ENCODE data around the gene AKAP13. TPM values are rescaled to one million over a fixed set of nuclear protein-coding genes. Genes with fewer than 3 reads are reported as not detected.

Gene AKAP13
- total RNA-seq, 4 donors from 2014 or later = 128 to 460 (median 243) TPM

GRCh38 chr15:85757073-85757938, 376.9 kb downstream of the AKAP13 start:
- H3K4me1 ChIP-seq = no peaks in the 10 kb centered on the region
- H3K27me3 ChIP-seq = no peaks in the 10 kb centered on the region
- peak in 1 of 2 donors; percentile 59 for DNase-seq
- TF ChIP-seq, protein P1, sequence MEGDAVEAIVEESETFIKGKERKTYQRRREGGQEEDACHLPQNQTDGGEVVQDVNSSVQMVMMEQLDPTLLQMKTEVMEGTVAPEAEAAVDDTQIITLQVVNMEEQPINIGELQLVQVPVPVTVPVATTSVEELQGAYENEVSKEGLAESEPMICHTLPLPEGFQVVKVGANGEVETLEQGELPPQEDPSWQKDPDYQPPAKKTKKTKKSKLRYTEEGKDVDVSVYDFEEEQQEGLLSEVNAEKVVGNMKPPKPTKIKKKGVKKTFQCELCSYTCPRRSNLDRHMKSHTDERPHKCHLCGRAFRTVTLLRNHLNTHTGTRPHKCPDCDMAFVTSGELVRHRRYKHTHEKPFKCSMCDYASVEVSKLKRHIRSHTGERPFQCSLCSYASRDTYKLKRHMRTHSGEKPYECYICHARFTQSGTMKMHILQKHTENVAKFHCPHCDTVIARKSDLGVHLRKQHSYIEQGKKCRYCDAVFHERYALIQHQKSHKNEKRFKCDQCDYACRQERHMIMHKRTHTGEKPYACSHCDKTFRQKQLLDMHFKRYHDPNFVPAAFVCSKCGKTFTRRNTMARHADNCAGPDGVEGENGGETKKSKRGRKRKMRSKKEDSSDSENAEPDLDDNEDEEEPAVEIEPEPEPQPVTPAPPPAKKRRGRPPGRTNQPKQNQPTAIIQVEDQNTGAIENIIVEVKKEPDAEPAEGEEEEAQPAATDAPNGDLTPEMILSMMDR (IDR thresholded peaks at IDR 0.05) = no peak
- no peak for TF ChIP-seq POLR2A (IDR thresholded peaks at IDR 0.05)
- H3K9me3 ChIP-seq = no peaks in the 10 kb centered on the region
- no peak overlapping the region for H3K4me3 ChIP-seq
- peak overlapping the region in 1 of 2 donors; percentile 1 for H3K27ac ChIP-seq
- no peaks in the 10 kb centered on the region for H3K36me3 ChIP-seq
- intact Hi-C loops (cut with DNase I; ENCODE audit: low total_unique reads) = no loop called here

DNA sequence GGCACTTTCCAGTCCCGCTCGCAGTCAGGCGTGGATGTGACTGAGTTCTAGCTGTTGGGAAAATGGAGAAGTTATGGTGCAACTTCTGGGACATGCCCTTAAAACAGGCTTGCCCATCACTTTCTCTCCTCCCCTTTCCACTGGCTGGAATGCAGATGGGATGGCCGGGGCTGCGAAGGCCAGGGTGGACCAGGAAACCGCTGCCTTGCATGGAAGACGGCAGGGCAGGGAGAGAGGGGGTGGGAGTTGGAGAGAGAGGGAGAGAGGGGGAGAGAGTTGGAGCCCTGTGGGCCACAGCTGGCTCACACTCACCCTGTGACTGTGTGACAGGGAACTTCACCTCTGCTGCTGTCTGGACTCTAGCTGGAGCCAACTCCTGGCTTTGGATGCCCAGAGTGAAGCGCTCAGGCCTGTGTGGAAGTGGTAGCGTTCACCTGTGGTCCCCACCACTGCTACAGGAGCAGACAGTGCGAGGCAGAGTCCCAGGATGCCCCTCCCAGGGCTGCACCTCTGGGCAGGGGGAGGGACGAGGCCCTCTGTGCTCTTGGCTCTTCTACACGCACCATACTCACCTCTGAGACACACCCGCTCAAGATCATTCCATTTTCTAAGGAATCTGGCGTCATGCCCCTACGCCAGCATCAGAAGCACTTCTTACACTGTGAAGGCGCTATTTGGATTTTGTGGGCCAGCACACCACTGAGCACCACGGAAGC, 377.7 kb downstream of the AKAP13 start:
- Histone ChIP-seq H3K4me1 (no peaks in the 10 kb centered on the region), H3K36me3 (no peaks in the 10 kb centered on the region), H3K27me3 (no peaks in the 10 kb centered on the region), H3K4me3 (no peak overlapping the region), H3K27ac (peak overlapping the region; percentile 1 to 12), H3K9me3 (no peaks in the 10 kb centered on the region)
- TF ChIP-seq, protein P1 (IDR thresholded peaks at IDR 0.05) = no peak
- TF ChIP-seq POLR2A (IDR thresholded peaks at IDR 0.05) = no peak
- intact Hi-C loops (cut with DNase I; ENCODE audit: low total_unique reads) = no loop called here
- DNase-seq = no peak

GRCh38 chr15:85758655-85758978, 378.2 kb downstream of the AKAP13 start:
- no peak overlapping the region for H3K27ac ChIP-seq
- no peaks in the 10 kb centered on the region for H3K9me3 ChIP-seq
- H3K4me1 ChIP-seq = no peaks in the 10 kb centered on the region
- H3K27me3 ChIP-seq = no peaks in the 10 kb centered on the region
- no peak overlapping the region for H3K4me3 ChIP-seq
- intact Hi-C loops (cut with DNase I; ENCODE audit: low total_unique reads) = no loop called here
- TF ChIP-seq, protein P1 (IDR thresholded peaks at IDR 0.05) = no peak
- no peak for TF ChIP-seq POLR2A (IDR thresholded peaks at IDR 0.05)
- H3K36me3 ChIP-seq = no peaks in the 10 kb centered on the region
- DNase-seq = no peak

- Histone ChIP-seq H3K4me1 (no peaks in the 10 kb centered on the region), H3K4me3 (no peak overlapping the region), H3K27me3 (no peaks in the 10 kb centered on the region), H3K27ac (no peak overlapping the region), H3K36me3 (no peaks in the 10 kb centered on the region), H3K9me3 (no peaks in the 10 kb centered on the region)
- TF ChIP-seq POLR2A (IDR thresholded peaks at IDR 0.05) = no peak
- TF ChIP-seq, protein P1 (IDR thresholded peaks at IDR 0.05) = no peak
- intact Hi-C loops (cut with DNase I; ENCODE audit: low total_unique reads) = no loop called here
- no peak for DNase-seq
Observed at GRCh38 chr15:85759376-85759775, 379.0 kb downstream of the AKAP13 start.

DNA sequence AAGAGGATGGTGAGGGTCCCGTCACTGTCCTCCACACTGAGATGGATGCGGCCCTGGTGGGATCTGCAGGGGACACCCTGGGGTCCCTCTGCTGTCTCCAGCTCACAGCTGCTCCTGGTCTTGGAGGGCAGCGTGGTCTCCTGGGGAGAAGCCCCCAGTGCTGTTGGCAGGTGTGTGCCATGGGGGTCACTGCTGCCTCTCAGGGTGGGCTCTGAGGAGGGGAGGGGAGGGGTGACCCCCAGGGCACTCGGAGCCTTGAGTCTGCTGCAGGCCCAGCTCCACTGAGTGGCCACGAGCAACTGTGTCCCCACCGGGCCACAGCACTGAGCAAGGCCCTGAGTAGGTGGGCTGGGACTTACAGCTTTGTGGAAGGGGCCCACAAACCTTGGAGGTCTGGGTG, 379.6 kb downstream of the AKAP13 start:
- TF ChIP-seq, protein P1 (IDR thresholded peaks at IDR 0.05) = no peak
- no peak for TF ChIP-seq POLR2A (IDR thresholded peaks at IDR 0.05)
- Histone ChIP-seq H3K4me3 (no peak overlapping the region), H3K36me3 (no peaks in the 10 kb centered on the region), H3K4me1 (no peaks in the 10 kb centered on the region), H3K27ac (no peak overlapping the region), H3K27me3 (no peaks in the 10 kb centered on the region), H3K9me3 (no peaks in the 10 kb centered on the region)
- intact Hi-C loops (cut with DNase I; ENCODE audit: low total_unique reads) = no loop called here
- DNase-seq = no peak

Data from uterus (tissue), 4 donors.